Skeletal muscle satellite cell (primary cell): Measurements from ENCODE around the gene TSPAN18.

Experiments used
- H3K27me3 ChIP-seq: 2 replicates; pipeline ENCODE4 v1.7.0; 2013; ENCODE audit warnings: low read length; ENCODE audit not compliant: control insufficient read depth, insufficient read depth
- H3K36me3 ChIP-seq: 2 replicates; pipeline ENCODE4 v1.7.0; 2013; ENCODE audit warnings: mild to moderate bottlenecking, control low read depth, low read length; ENCODE audit not compliant: insufficient read depth
- H3K4me1 ChIP-seq: 2 replicates; pipeline ENCODE4 v1.7.0; 2013; ENCODE audit warnings: low read length; ENCODE audit not compliant: control insufficient read depth, insufficient read depth
- H3K4me2 ChIP-seq: 2 replicates; pipeline ENCODE4 v1.7.0; 2013; ENCODE audit warnings: mild to moderate bottlenecking, low read length
- H3K4me3 ChIP-seq: 2 replicates; pipeline ENCODE4 v1.7.0; 2013; ENCODE audit warnings: low read length
- H3K9ac ChIP-seq: 2 replicates; pipeline ENCODE4 v1.7.0; 2013; ENCODE audit warnings: mild to moderate bottlenecking, low read depth, low read length, moderate library complexity
- H3K9me3 ChIP-seq: replicated peaks from 2 replicates; pipeline ENCODE4 v1.7.0; 2013; ENCODE audit warnings: mild to moderate bottlenecking, control low read depth, low read length

TSPAN18 gene

DNA sequence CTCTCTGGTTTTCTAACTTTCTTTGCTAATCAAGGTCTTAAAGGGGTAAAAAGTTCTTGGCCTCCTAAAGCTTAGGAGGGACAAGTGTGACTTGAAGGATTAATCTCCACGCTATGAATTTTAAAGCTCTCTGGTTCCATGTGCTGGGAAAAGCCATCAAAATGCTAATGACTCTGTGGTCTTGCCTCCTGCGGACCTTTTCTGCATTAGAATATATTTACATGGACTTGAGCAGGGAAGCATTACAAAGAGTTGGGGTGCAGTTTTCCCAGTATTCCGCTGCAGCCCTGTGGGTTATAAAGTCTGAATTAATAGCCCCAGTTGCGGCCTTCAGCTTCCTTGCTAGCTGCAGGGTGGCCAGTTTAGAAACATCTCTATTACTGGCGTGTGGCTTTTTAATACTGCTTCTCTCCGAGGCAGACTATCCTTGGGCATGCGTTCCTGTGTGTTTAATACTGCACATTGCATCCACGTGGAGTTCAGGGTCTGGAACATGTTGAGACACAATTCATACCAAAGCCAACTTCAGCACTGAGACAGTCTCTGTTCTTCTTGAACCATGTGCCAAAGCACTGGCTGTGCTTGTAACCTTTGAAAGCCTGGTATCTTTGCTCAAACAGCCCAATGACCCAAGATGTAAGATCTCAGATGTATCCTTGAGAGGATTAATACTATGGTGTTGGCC, 27.3 kb downstream of the TSPAN18 start:
- Histone ChIP-seq H3K9me3 (no peaks in the 10 kb centered on the region), H3K4me1 (no peaks in the 10 kb centered on the region), H3K27me3 (peaks cover 50% of the 10 kb centered on the region), H3K4me3 (no peak overlapping the region), H3K9ac (no peak overlapping the region), H3K36me3 (no peaks in the 10 kb centered on the region), H3K4me2 (no peak overlapping the region)

DNA sequence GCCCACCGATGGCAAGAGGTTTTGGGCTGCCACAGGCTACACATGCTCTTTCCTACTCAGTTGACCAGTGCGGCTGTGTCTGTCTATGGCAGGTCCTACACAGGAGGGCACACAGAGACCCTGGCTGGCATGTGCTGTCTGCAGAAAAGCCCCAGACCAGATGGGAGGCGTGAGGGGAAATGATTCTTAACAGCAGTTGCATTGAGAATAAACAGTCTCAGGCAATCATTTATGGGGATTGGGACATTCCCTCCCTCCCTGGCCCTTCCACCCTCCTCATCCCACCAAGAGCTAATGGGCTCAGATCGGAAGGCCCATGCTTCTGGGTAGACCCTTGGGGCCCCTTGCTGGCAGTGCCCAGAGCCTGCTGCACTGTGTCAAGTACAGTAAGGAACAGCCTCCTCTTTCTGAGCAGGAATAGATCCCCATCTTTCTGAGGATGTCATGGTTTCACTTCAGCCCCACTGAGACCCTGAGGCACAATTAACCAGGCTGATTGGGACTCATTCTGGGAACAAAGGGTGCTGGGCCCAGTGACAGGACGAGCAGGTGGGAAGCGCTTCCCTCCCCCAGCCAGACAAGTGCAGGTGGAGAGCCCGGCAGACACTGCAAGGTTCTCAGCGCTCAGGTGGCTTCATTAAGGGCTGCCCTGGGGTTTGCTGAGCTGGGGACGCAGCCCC, 28.3 kb downstream of the TSPAN18 start:
- no peaks in the 10 kb centered on the region for H3K36me3 ChIP-seq
- no peak overlapping the region for H3K4me3 ChIP-seq
- peaks cover 56% of the 10 kb centered on the region for H3K27me3 ChIP-seq
- no peaks in the 10 kb centered on the region for H3K4me1 ChIP-seq
- H3K9me3 ChIP-seq, result no peaks in the 10 kb centered on the region
- no peak overlapping the region for H3K4me2 ChIP-seq
- no peak overlapping the region for H3K9ac ChIP-seq

DNA sequence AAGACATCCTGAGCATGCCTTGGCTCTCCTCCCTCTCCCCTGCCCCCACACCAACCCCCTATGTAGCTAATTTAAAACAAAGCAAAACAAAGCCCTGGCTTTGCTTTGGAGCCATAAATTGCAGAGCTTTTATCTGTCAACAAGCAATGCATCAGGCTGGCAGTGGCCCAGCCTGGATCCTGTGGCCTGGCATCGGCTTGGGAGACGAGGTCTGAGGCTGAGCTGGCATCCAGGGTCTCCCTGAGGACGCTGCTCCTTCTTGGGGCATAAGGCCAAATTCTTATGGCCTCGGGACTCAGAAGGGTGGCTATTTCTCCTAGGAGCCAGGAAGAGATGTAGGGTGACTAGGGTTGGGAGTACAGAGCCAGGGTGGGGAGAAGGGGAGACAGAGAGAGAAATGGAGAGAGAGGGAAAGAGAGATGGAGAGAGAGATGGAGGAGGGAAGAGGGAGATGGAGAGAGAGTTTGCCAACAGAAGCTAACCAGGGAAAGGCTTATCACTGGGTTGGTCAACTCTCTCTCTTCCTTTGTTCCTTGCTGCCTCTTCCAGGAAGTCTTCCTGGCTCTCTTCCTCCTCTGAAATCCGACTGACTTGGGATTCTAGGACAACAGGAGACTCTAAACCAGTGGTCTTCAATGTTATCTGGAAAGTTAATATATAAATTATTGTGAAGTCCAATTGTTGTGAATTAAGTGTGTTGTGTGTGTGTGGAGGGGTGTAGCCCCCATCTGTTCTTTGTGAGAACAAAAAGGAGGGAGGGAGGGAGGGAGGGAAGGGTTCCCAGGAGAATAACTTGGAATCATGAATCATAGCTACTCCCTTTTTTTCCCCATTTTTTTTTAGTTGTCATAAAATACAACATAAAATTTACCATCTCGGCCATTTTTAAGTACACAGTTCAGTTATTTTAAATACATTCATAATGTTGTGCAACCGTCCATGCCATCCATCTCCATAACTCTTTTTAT, 29.1 kb downstream of the TSPAN18 start:
- H3K4me1 ChIP-seq, result no peaks in the 10 kb centered on the region
- H3K9ac ChIP-seq, result no peak overlapping the region
- no peaks in the 10 kb centered on the region for H3K36me3 ChIP-seq
- no peak overlapping the region for H3K4me2 ChIP-seq
- no peak overlapping the region for H3K4me3 ChIP-seq
- H3K9me3 ChIP-seq, result no peaks in the 10 kb centered on the region
- H3K27me3 ChIP-seq, result peaks cover 53% of the 10 kb centered on the region

DNA sequence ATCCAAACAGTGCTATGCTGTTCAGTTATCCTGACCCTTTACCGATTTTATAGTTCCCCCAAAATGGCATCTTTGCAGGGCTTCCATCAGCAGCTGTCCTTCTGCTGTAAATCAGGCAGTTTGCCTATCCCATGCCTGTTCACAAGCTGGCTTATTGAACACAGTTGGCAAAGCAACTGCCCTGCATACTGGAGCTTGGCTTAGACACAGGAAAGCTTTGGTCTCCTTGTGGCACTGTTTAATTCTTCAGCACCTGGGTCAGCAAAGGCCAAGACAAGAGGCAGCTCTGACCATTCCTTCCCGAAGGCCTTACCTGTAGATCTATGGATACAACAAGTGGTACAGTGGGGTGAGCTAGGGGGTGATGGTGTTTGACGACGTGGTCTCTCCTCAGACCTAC, 32.2 kb downstream of the TSPAN18 start:
- Histone ChIP-seq H3K4me2 (no peak overlapping the region), H3K9me3 (no peaks in the 10 kb centered on the region), H3K27me3 (peaks cover 67% of the 10 kb centered on the region), H3K9ac (no peak overlapping the region), H3K36me3 (no peaks in the 10 kb centered on the region), H3K4me3 (no peak overlapping the region), H3K4me1 (no peaks in the 10 kb centered on the region)

DNA sequence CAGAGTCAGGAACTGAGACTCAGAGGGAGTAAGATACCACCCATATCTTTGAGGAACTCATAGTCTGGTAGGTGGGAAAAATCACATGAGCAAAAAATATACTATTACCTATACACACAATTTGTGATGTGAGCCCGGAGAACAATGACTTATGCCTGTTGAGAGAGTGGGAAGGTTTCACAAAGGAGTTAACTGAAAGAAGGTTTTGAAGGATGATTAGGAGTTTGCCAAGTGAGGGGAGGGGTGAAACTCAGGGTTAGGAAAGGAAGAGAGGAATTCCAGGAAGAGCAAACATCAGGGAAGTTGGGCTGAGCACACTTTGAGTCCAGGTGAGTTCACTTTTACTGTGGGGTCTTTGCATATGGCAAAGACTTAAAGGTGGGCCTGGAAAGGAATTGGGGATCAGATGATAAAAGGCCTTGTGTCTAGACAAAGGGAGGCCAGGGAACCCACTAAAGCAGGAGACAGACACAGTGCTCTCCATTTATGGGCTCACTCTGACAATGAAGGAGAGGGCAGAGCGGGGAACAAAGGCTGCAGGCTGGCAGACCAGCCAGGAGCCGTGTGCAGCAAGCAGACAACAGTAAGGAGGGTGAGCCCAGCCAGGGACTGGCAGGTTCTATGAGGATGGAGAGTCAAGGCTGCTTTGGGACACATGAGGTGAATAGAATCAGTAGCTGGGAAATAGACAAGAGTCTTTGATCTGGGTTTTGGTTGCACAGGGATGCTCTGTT, 33.1 kb downstream of the TSPAN18 start:
- no peaks in the 10 kb centered on the region for H3K4me1 ChIP-seq
- no peaks in the 10 kb centered on the region for H3K36me3 ChIP-seq
- H3K4me3 ChIP-seq, result no peak overlapping the region
- H3K4me2 ChIP-seq, result no peak overlapping the region
- peaks cover 63% of the 10 kb centered on the region for H3K27me3 ChIP-seq
- no peaks in the 10 kb centered on the region for H3K9me3 ChIP-seq
- no peak overlapping the region for H3K9ac ChIP-seq

DNA sequence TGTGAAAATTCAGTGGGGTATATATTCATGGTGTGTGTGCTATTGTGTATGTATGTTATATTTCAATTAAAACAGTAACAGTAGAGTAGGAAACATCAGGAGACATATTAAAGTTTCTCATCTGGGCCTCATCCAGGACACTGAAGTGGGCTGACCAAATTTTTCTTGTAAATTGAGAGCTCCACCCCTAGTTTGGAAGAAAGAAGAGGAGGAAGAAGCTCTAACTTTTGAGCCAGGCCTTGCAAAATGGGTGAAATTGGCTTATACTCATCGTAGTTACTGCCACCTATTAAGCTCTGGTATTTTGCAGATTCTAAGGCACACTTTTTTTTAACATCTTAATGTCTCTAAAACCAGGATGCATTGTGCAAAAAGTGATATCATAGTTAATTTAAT, 33.7 kb downstream of the TSPAN18 start:
- Histone ChIP-seq H3K4me2 (no peak overlapping the region), H3K4me3 (no peak overlapping the region), H3K9ac (no peak overlapping the region), H3K36me3 (no peaks in the 10 kb centered on the region), H3K4me1 (no peaks in the 10 kb centered on the region), H3K27me3 (peaks cover 63% of the 10 kb centered on the region), H3K9me3 (no peaks in the 10 kb centered on the region)

DNA sequence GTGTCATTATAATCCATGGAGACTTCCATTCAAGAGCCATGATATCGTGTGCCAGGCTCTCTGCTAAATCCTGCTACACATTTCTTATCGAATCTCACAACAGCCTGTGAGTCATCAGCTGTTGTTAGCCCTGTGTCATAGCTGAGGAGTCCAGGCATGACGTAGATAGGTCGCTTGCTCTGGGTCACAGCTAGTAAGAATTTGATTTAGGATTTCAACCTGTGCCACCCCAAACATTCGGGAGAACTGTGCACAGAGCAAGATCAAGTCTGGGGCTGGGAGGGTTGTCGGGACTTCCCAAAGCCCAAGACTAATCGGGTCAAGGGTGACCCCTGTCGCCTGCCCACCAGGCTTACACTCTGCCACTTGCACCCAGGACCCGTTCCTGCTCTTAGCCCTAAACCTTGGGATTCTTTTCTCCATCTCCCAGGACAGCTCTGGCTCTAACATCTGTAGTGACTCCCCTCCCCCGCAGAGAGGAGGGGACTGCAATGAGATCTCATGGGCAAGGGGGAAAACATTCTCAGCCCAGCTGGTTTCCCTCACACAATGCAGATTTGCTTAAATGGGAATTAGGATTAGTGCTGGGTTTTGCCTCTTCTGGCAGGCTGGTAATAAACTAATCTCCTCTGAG, 34.3 kb downstream of the TSPAN18 start:
- Histone ChIP-seq H3K36me3 (no peaks in the 10 kb centered on the region), H3K9ac (no peak overlapping the region), H3K4me2 (no peak overlapping the region), H3K9me3 (no peaks in the 10 kb centered on the region), H3K4me3 (no peak overlapping the region), H3K4me1 (no peaks in the 10 kb centered on the region), H3K27me3 (peaks cover 58% of the 10 kb centered on the region)

DNA sequence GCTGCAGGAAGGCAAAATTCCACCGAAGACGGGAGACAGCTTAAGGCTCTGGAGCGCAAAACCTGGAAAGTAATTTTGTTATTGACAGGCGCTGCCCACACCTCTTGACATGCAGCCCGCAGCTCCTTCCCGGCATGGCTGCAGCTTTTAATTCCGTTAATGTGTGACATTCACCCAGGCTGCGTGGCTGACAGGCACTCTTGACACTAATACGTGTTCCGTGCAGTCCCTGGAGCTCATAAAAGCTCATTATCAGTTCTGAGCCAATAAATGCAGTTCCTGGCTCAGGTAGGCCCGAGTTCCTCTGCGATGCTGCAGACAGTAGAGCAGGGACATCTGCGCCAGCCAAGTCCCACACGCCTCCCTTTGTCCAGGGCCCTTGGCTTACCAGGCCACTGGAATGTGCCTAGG, 34.8 kb downstream of the TSPAN18 start:
- H3K4me2 ChIP-seq, result no peak overlapping the region
- H3K4me3 ChIP-seq, result no peak overlapping the region
- no peaks in the 10 kb centered on the region for H3K9me3 ChIP-seq

DNA sequence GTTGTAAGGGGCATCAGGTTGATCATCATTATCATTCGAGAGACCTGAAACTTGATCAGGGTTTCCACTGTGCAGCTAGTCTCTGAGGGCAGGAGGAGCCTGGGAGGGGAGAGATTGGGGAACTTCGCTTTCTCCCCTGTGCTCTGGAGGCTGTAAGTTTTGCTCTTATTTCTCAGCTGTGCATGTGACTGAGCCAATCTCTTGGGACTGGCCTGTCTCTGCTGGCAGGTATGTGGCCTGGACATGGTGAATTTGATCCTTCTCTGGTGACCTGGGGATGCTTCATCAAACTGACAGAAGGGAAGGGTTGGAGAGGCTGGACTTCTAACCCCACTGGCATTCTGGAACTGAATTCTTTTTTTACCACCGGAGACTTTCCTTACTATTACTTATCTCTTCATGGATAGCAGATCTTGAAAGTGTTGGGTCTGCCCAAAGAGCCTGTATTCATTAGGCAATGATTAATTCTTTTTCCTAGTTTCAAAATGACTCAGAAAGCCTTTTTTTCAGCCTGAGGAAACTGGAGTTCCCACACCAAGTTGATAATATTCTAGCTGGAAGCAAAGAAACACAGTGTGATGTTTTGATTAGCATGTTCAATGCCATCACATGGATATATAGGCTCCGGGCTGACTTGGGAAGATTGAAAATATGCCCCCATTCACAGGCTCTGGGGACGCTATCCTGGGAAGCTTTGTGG, 36.5 kb downstream of the TSPAN18 start:
- Histone ChIP-seq H3K27me3 (peaks cover 57% of the 10 kb centered on the region), H3K4me2 (no peak overlapping the region), H3K36me3 (no peaks in the 10 kb centered on the region), H3K9me3 (no peaks in the 10 kb centered on the region), H3K9ac (no peak overlapping the region), H3K4me1 (no peaks in the 10 kb centered on the region), H3K4me3 (no peak overlapping the region)

More for the DNA sequence above, 34.8 kb downstream of the TSPAN18 start:
- H3K27me3 ChIP-seq, result peaks cover 58% of the 10 kb centered on the region
- no peak overlapping the region for H3K9ac ChIP-seq
- H3K36me3 ChIP-seq, result no peaks in the 10 kb centered on the region
- no peaks in the 10 kb centered on the region for H3K4me1 ChIP-seq

DNA sequence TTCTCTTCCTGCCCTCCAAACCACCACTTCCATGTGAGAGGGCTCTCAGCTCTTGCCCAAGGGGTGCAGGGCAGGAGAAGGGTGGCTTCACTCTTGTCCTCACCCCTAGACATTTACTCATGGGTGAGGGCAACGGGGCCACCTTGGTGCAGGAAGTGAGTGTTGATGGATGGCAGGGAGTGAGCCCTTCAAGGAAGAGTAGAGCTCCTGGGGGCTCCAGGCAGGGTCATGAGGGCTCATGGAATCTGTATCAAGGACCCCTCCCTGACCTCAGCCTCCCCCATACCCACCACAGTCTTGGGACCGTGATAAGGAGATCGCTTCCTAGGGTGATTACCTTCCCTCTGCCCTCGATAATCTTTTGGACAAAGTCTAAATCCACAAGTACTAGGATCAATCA, 37.8 kb downstream of the TSPAN18 start:
- H3K27me3 ChIP-seq, result peaks cover 49% of the 10 kb centered on the region
- H3K9me3 ChIP-seq, result no peaks in the 10 kb centered on the region
- H3K9ac ChIP-seq, result no peak overlapping the region
- no peaks in the 10 kb centered on the region for H3K4me1 ChIP-seq
- H3K36me3 ChIP-seq, result no peaks in the 10 kb centered on the region
- H3K4me3 ChIP-seq, result no peak overlapping the region
- H3K4me2 ChIP-seq, result no peak overlapping the region
